ENCODE data around the gene TOMM6. TPM values are rescaled to one million over a fixed set of nuclear protein-coding genes. Genes with fewer than 3 reads are reported as not detected.

TOMM6 gene
- total RNA-seq (2014; rRNA removed; shearing (Covaris generic)) = 81.3 and 84.2 TPM in 2 replicates

DNA sequence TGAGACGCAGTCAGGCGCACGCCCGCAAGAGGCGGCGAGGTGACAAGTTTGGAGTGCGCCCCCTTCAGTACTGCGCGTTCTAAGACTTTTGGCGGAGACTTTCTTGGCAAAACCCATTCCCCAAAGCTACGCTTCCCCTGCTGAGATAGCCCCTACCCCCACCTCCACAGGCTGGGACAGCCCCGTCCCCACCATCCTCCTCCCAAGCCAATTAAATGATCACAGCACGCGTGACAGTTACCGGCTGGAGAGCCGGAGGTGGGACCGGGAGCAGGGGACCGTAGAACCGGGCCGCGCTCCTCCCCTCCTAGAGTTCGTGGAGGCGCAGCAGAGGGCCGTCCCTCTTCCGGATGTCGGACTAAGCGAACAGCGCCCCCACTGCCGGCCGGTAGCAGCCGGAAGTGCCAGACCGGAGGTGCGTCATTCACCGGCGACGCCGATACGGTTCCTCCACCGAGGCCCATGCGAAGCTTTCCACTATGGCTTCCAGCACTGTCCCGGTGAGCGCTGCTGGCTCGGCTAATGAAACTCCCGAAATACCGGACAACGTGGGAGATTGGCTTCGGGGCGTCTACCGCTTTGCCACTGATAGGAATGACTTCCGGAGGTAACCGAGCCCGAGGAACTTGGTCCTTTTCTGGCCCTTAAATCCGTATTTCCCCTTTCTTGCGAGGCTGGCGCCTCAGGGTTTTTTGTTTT is at the start of gene TOMM6:
Gene TOMM6, plus strand, starts transcription at position 476 of the 699 bp plus-strand sequence. Its CDS starts 4 bp downstream, at position 480.
- Histone ChIP-seq H3K4me3 (ENCODE audit: insufficient read depth, low read depth, low read length) (peak within 1 kb of the TSS; percentile 96), H3K36me3 (replicated peaks; ENCODE audit: control insufficient read depth, insufficient read depth, low read length) (peaks cover 9% of the 10 kb centered on the region), H3K27me3 (ENCODE audit: control insufficient read depth, insufficient read depth, low read length) (peaks cover 39% of the 10 kb centered on the region)
- peak; percentile 94 for DNase-seq

DNA sequence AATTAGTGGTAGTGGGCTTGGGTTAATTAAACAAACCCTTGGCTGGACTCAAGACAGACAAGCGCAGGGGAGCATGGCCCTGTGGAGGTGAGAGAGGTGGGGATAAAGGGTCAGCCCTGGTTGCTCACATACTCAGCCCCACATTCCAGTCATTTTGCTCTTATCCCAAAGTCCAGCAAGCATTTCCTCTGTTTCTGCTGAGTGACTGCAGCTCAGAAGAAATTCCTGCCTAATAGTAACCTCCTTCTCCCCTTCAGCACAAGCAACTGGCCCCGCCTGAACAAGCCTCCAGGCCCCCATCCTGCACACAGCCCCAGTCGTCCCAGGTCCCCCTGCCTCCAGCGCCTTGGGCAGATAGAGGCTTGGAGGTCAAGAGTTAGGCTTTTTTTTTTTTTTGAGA is 48.5 kb upstream of the TOMM6 start:
- H3K36me3 ChIP-seq (replicated peaks; ENCODE audit: control insufficient read depth, insufficient read depth, low read length) = no peaks in the 10 kb centered on the region
- H3K27me3 ChIP-seq (ENCODE audit: control insufficient read depth, insufficient read depth, low read length) = peaks cover 4% of the 10 kb centered on the region; the same call in 1 of the 2 replicates
- DNase-seq = no peak
- H3K4me3 ChIP-seq (ENCODE audit: insufficient read depth, low read depth, low read length) = no peak overlapping the region

DNA sequence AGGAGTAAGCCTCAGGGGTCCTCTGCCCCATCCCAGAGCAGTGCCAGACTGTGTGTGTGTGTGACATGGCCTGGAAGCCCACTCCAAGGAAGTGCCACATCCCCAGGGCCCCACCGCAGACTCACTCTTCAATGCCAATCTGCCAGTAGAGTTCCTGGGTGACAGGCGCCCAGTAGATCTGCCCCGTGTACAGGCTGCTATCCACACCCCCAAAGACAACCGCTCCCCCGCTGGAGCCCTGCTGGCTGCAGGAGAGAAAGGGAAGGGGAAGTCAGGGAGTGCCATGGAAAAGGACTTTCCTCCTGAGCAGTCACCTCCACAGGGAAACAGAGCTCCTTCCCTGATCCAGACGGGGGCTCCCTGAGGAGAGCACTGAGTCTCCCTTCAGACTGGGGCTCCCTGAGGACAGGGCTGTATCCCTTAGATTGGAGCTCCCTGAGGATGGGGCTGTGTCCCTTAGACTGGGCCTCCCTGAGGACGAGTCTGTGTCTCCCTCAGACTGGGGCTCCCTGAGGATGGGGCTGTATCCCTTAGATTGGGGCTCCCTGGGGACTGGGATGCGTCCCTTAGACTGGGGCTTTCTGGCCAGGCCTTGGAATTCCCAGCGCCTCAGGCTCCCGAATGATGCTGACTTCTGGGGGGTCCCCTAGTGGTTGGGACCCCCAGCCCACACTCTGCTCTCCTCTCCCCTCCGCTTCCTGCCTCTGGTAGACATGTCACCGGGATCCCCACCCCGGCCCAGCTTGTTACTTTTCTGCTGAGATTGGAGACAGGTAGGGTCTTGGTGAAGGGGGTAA is 46.9 kb upstream of the TOMM6 start:
- Histone ChIP-seq H3K27me3 (ENCODE audit: control insufficient read depth, insufficient read depth, low read length) (no peaks in the 10 kb centered on the region), H3K36me3 (replicated peaks; ENCODE audit: control insufficient read depth, insufficient read depth, low read length) (no peaks in the 10 kb centered on the region), H3K4me3 (ENCODE audit: insufficient read depth, low read depth, low read length) (no peak overlapping the region)
- no peak for DNase-seq

DNA sequence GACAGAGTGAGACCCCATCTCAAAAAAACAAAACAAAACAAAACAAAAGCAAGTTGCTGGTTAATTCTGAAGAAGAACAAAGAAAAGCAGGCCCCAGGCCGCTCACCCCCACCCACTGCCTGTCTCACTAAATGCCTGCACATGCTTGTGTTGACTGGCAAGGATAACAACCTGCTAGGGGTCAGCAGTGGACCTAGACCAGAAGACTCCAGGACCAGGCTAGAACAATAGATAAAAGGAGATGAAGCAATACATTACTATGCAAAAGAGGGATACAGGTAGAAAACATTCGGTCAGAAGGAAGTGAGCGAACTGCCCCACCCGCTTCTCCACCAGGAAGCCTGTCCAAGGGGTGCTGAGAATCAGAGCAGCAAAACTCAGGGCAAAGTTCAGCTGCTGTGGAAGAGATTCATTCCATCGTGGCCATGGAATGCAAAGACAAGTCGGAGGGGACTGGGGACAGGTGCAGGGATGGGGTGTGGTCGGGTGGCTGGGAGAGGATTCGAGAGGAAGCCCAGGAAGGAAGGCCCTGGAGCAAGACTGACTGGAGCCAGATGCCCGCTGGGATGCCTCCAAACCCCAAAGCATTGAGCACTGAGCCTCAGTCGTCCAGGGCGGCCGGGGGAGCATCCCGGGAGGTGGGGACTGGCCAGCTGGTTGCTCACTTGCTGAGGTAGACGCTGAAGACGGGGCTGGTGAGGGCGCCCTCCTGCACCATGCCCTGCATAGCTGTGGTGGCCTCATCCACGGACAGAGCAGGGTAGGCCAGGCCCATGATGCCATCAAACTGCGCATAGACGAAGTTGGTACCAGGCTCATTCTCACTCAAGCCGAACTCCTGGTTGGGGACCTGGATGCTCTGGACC is 45.6 kb upstream of the TOMM6 start:
- H3K27me3 ChIP-seq (ENCODE audit: control insufficient read depth, insufficient read depth, low read length) = no peaks in the 10 kb centered on the region
- no peak for DNase-seq
- no peaks in the 10 kb centered on the region for H3K36me3 ChIP-seq (replicated peaks; ENCODE audit: control insufficient read depth, insufficient read depth, low read length)
- H3K4me3 ChIP-seq (ENCODE audit: insufficient read depth, low read depth, low read length) = no peak overlapping the region

DNA sequence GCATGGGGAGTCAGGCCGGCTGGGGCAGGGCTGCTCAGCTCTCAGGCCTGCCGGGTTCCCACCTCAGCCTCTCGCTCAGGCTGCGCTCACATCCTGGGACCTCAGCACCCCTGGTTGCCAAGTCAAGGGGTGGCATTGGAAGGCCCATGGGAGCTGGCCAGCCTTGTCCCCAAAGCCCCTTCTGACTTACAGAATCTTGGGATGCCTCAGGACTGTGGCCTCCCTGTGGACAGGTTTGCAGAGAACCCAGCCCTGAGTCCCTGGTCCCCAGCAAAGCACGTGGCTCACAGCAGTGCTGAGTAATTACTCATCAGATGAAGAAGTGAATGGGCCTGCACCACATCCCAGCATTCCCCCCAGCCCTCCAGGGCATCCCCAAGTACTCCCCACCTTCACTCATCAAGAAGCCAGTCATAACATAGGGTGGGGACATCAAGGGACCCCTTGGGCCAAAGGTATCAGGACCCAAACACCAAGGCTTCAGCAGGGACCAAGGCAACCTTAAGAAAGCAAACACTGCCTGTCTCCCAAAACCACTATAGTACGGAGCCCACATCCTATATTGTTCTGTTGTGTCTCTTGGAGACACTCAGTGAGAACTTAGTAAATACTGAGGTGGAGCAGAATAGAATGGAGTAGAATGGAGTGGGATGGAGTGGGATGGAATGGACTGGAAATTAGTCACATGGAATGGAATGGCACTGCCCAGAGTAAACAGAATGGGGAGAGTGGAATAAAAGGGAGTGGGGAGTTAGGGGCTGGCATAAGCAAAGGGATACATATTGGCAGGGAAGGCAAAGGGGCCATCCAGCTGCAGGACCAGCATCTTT is 43.9 kb upstream of the TOMM6 start:
- Histone ChIP-seq H3K27me3 (ENCODE audit: control insufficient read depth, insufficient read depth, low read length) (no peaks in the 10 kb centered on the region), H3K36me3 (replicated peaks; ENCODE audit: control insufficient read depth, insufficient read depth, low read length) (no peaks in the 10 kb centered on the region), H3K4me3 (ENCODE audit: insufficient read depth, low read depth, low read length) (no peak overlapping the region)
- DNase-seq = no peak

DNA sequence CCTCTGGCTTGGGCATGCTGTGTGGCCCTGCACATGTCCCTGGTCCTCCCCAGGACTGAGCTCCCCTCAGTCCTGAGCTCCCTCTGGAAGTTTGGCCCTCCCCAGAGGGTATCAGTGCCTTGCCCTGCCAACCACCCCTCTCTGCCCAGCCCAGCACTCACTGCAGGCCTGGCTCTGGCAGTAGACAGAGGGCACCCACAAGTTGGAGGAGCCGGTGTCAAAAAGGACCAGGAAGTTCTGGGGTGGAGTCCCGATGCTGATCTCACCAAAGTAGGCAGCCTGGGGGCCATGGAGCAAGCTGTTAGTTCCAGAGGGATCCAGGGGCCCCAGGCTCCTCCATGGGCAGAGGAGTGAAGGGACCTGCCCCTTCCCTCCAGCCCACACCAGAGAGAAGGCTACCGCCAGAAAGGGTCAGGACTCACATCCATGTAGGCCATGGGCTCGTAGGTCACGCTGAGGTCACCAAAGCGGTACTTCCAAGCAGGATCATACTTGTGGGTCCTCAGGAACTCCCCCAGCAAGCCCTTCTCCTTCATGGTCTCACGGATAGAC is 43.2 kb upstream of the TOMM6 start:
- H3K4me3 ChIP-seq (ENCODE audit: insufficient read depth, low read depth, low read length) = no peak overlapping the region
- H3K36me3 ChIP-seq (replicated peaks; ENCODE audit: control insufficient read depth, insufficient read depth, low read length) = no peaks in the 10 kb centered on the region
- H3K27me3 ChIP-seq (ENCODE audit: control insufficient read depth, insufficient read depth, low read length) = no peaks in the 10 kb centered on the region
- DNase-seq = no peak

DNA sequence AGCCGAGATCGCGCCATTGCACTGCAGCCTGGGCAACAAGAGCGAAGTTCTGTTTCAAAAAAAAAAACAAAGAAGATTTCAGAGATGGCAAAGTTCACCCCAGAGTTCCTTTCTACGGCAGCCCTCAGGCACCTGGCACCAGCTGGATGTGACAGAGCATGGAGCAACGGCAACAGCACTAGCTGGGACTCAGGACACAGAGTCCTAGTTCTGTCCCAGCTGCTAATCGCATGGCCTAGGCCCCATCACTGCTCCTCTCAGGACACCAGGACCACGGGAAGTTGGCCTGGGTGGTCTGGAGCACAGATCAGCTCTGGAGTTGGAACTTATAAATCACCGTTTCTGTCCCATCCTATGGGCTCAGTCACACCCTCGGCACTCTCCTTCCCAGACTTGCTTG is 41.4 kb upstream of the TOMM6 start:
- Histone ChIP-seq H3K4me3 (ENCODE audit: insufficient read depth, low read depth, low read length) (no peak overlapping the region), H3K27me3 (ENCODE audit: control insufficient read depth, insufficient read depth, low read length) (no peaks in the 10 kb centered on the region; the same call in 1 of the 2 replicates), H3K36me3 (replicated peaks; ENCODE audit: control insufficient read depth, insufficient read depth, low read length) (no peaks in the 10 kb centered on the region)
- DNase-seq = no peak

DNA sequence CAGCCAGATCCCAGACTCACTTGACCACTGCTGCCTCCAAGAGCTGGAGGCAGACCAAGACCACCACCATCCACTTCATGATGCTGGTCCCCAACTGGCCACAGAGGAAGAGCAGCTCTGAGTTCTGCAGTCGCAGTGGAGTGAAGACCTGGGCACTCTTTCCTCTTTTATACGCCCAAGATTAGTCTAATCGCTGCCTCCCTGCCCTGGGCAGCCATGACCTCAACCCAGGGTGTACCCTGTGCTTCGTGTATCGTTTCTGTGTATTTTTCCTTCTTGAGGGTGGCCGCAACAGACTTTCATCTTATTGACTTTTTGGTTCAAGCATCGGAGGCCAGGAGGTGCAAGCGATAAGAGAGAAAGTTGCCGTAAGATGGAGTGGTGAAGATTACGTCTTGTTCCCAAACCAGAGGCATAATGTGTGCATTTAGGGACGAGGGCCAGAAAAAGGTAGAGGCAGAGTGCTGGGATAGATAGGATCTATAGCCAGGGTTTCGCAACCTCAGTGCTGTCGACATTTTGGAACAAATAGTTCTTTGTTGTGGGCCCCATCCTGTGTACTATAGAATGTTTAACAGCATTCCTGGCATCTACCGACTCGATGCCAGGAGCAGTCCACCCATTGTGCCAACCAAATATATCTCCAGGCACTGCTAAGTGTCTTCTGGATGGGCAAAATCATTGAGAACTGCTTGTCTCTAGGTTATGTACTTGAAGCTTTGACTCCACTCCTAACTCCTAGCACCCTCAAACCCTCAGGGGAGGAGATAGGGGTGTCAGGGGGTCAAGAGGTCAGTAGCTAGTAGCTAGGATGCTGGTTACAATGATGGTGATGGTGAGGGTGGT is 40.0 kb upstream of the TOMM6 start, which contains the start of gene PGC:
Gene PGC, minus strand, starts transcription at position 142 of the 846 bp plus-strand sequence. Its CDS starts 63 bp downstream, at position 79.
- no peak for DNase-seq
- Histone ChIP-seq H3K4me3 (ENCODE audit: insufficient read depth, low read depth, low read length) (no peak within 1 kb of the TSS), H3K36me3 (replicated peaks; ENCODE audit: control insufficient read depth, insufficient read depth, low read length) (no peaks in the 10 kb centered on the region), H3K27me3 (ENCODE audit: control insufficient read depth, insufficient read depth, low read length) (no peaks in the 10 kb centered on the region; the same call in 1 of the 2 replicates)

DNA sequence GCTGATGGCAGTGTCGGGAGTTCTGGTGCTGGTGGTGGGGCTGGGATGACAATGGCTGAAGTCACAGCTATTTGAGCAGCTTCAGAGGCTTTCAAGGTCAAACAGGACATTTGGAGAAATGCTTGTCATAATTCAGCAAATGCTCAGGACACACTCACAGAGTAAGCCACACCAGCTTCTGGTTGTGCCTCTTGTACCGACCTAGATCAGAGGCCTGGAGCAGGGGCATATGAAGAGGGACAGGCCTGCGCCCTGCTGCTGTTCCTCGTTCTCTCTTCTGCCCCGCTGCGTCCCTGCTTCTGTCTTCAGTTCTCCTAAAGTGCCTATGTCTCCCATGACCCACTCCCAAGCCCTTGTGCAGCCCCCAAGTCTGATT is 39.4 kb upstream of the TOMM6 start:
- Histone ChIP-seq H3K4me3 (ENCODE audit: insufficient read depth, low read depth, low read length) (no peak overlapping the region), H3K27me3 (ENCODE audit: control insufficient read depth, insufficient read depth, low read length) (no peaks in the 10 kb centered on the region; the same call in 1 of the 2 replicates), H3K36me3 (replicated peaks; ENCODE audit: control insufficient read depth, insufficient read depth, low read length) (no peaks in the 10 kb centered on the region)
- DNase-seq = no peak

DNA sequence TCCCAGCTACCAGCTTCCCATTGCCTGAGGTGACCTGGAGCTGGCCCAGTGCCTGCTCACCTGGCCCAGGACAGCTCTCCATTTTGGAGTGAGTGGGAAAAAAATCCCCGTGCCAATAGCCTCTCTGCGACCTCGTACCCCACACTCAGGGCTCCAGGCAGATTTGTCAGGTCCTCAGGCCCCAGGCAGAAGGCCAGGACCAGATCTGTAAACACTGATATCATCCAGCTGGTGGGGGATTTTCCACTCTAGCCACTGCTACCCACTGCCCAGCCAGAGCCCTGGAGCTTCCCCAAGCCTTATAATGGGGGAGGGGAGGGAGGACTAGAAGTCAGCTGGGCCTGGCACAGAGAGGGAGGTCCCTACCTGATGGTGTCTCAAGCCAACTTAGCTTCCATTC is 39.0 kb upstream of the TOMM6 start:
- no peaks in the 10 kb centered on the region; the same call in 1 of the 2 replicates for H3K27me3 ChIP-seq (ENCODE audit: control insufficient read depth, insufficient read depth, low read length)
- no peak for DNase-seq

DNA sequence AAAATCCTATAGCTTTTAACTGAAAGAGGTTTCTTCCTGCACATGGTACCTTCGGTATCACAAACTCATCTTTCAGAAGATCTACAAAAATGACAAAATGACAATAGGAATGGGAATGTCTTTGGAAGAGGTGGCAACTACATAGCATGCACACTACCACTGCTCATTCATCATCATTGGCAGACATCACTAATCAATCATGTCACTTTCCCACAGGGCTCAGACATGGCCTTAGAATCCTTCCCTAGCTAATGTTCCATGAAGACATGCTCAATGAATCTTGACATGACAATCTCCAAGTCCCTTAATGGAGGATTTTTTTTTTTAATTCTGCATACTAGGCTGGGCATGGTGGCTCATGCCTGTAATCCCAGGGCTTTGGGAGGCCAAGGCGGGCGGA is 37.1 kb upstream of the TOMM6 start:
- Histone ChIP-seq H3K4me3 (ENCODE audit: insufficient read depth, low read depth, low read length) (no peak overlapping the region), H3K36me3 (replicated peaks; ENCODE audit: control insufficient read depth, insufficient read depth, low read length) (no peaks in the 10 kb centered on the region), H3K27me3 (ENCODE audit: control insufficient read depth, insufficient read depth, low read length) (no peaks in the 10 kb centered on the region; the same call in 1 of the 2 replicates)
- no peak for DNase-seq

More for the DNA sequence above, 39.0 kb upstream of the TOMM6 start:
- Histone ChIP-seq H3K36me3 (replicated peaks; ENCODE audit: control insufficient read depth, insufficient read depth, low read length) (no peaks in the 10 kb centered on the region), H3K4me3 (ENCODE audit: insufficient read depth, low read depth, low read length) (no peak overlapping the region)

DNA sequence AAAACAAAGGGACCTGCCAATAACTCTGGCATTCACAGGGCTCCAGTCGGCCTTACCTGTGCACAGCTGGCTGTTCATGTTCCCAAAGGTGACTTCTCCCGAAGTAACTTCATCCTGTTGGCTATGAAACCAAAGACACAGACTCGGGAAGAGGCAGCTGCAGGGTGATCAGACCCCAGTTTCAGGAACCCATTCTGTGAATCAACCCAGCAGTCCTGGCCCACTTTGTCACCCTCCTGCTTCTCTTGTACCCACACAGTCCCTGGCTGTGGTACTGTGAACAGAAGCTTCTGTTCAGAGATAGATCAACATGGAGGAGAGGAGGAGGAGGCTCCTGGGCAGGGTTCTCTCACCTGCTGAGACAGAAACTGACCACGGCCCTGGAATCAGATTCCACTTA is 31.6 kb upstream of the TOMM6 start:
- DNase-seq = no peak

DNA sequence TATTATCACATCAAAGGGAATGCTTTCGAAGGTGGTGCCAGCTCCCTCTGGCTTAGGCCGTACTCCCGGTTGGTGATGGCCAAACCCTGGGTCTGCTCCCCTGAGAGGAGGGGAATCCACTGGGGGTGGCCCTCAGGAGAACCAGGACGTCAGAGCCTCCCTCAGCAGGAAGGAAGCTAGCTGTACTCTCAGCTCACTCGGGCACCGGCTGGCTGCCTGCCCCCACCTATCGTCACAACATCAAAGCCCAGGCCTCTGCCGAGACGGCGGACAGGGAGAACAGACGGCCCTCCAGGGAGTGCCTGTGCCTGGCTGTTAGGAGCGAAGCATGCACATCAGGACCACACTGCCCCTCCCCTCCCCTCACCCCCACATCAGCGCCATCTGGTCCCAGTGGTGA is 31.1 kb upstream of the TOMM6 start:
- Histone ChIP-seq H3K27me3 (ENCODE audit: control insufficient read depth, insufficient read depth, low read length) (no peaks in the 10 kb centered on the region; the same call in 1 of the 2 replicates), H3K4me3 (ENCODE audit: insufficient read depth, low read depth, low read length) (no peak overlapping the region), H3K36me3 (replicated peaks; ENCODE audit: control insufficient read depth, insufficient read depth, low read length) (no peaks in the 10 kb centered on the region)
- no peak for DNase-seq

More for the DNA sequence above, 31.6 kb upstream of the TOMM6 start:
- Histone ChIP-seq H3K4me3 (ENCODE audit: insufficient read depth, low read depth, low read length) (no peak overlapping the region), H3K36me3 (replicated peaks; ENCODE audit: control insufficient read depth, insufficient read depth, low read length) (no peaks in the 10 kb centered on the region), H3K27me3 (ENCODE audit: control insufficient read depth, insufficient read depth, low read length) (no peaks in the 10 kb centered on the region; the same call in 1 of the 2 replicates)
